Parathyroid adenoma (tissue), 2 donors: ENCODE results near the gene SFXN5.

Experiments
- H2AFZ ChIP-seq: fragments of 300-600 bp; sonication (generic); one replicate; pipeline ENCODE4 v1.7.0; 2017; ENCODE audit warnings: antibody characterized with exemption, mild to moderate bottlenecking
- H3K27ac ChIP-seq: fragments of 300-600 bp; sonication (generic); one replicate; pipeline ENCODE4 v1.7.0; 2017
- H3K27me3 ChIP-seq: fragments of 300-600 bp; sonication (generic); one replicate; pipeline ENCODE4 v1.7.0; 2017; ENCODE audit warnings: low read length; ENCODE audit not compliant: control insufficient read depth, insufficient read depth
- H3K36me3 ChIP-seq: fragments of 300-600 bp; sonication (generic); one replicate; pipeline ENCODE4 v1.7.0; 2017; ENCODE audit warnings: low read length; ENCODE audit not compliant: control insufficient read depth, insufficient read depth
- H3K4me1 ChIP-seq: fragments of 300-600 bp; sonication (generic); one replicate; pipeline ENCODE4 v1.7.0; 2017; ENCODE audit warnings: control low read depth
- H3K4me2 ChIP-seq: fragments of 300-600 bp; sonication (generic); one replicate; pipeline ENCODE4 v1.7.0; 2017; ENCODE audit warnings: low read length
- H3K4me3 ChIP-seq: fragments of 300-600 bp; sonication (generic); one replicate; pipeline ENCODE4 v1.7.0; 2017; ENCODE audit warnings: low read depth, low read length
- H3K79me2 ChIP-seq: fragments of 300-600 bp; sonication (generic); one replicate; pipeline ENCODE4 v1.7.0; 2017; ENCODE audit warnings: control low read depth
- H3K9ac ChIP-seq: fragments of 300-600 bp; sonication (generic); one replicate; pipeline ENCODE4 v1.7.0; 2017; ENCODE audit warnings: mild to moderate bottlenecking
- H3K9me3 ChIP-seq: fragments of 300-600 bp; sonication (generic); one replicate; pipeline ENCODE4 v1.7.0; 2017; ENCODE audit warnings: low read length; ENCODE audit not compliant: control insufficient read depth
- CTCF ChIP-seq: fragments of 300-600 bp; sonication (generic); IDR thresholded peaks from one replicate; pipeline ENCODE4 v1.7.0; 2017; ENCODE audit warnings: antibody characterized with exemption, mild to moderate bottlenecking
- donor health status: primary hyperparathyroidism.

Gene SFXN5

GRCh38 chr2:72972352-72973136, 99.0 kb downstream of the SFXN5 start:
- Histone ChIP-seq H3K9ac (no peak overlapping the region), H3K79me2 (no peaks in the 10 kb centered on the region), H3K4me1 (no peaks in the 10 kb centered on the region), H3K9me3 (no peaks in the 10 kb centered on the region), H3K27me3 (no peaks in the 10 kb centered on the region), H3K27ac (no peak overlapping the region), H3K4me2 (no peak overlapping the region), H3K4me3 (no peak overlapping the region), H2AFZ (no peak overlapping the region), H3K36me3 (no peaks in the 10 kb centered on the region)
- no peak for TF ChIP-seq CTCF

GRCh38 chr2:72971036-72971435, 100.5 kb downstream of the SFXN5 start:
- Histone ChIP-seq H3K9ac (no peak overlapping the region), H3K79me2 (no peaks in the 10 kb centered on the region), H3K4me1 (no peaks in the 10 kb centered on the region), H3K36me3 (no peaks in the 10 kb centered on the region), H3K27ac (no peak overlapping the region), H3K9me3 (no peaks in the 10 kb centered on the region), H3K4me3 (no peak overlapping the region), H3K27me3 (no peaks in the 10 kb centered on the region), H2AFZ (no peak overlapping the region), H3K4me2 (no peak overlapping the region)
- TF ChIP-seq CTCF = no peak

- TF ChIP-seq CTCF = no peak
- Histone ChIP-seq H3K27ac (no peak overlapping the region), H3K27me3 (no peaks in the 10 kb centered on the region), H3K4me2 (no peak overlapping the region), H3K9ac (no peak overlapping the region), H3K9me3 (no peaks in the 10 kb centered on the region), H3K79me2 (no peaks in the 10 kb centered on the region), H2AFZ (no peak overlapping the region), H3K4me3 (no peak overlapping the region), H3K36me3 (no peaks in the 10 kb centered on the region), H3K4me1 (no peaks in the 10 kb centered on the region)
These were observed 101.8 kb downstream of the SFXN5 start for GRCh38 chr2:72969706-72970105.

- Histone ChIP-seq H3K36me3 (no peaks in the 10 kb centered on the region), H3K9me3 (no peaks in the 10 kb centered on the region), H3K9ac (no peak overlapping the region), H3K27me3 (no peaks in the 10 kb centered on the region), H3K4me1 (no peaks in the 10 kb centered on the region), H3K79me2 (no peaks in the 10 kb centered on the region), H3K4me3 (no peak overlapping the region), H2AFZ (no peak overlapping the region), H3K27ac (no peak overlapping the region), H3K4me2 (no peak overlapping the region)
- TF ChIP-seq CTCF = no peak
These were observed 103.2 kb downstream of the SFXN5 start for GRCh38 chr2:72968286-72968685.
